ENCODE measurements around the gene NPTX1. TPM values are rescaled to one million over a fixed set of nuclear protein-coding genes. Genes with fewer than 3 reads are reported as not detected.

NPTX1 gene
- total RNA-seq, 6 donors from 2014 or later = 0.39 to 11.5 (median 2.5) TPM

GRCh38 chr17:80497726-80498241 lies 21.4 kb upstream of the NPTX1 start:
- ATAC-seq (ENCODE audit: low FRiP score in 2 of 2) (no peak), DNase-seq (no peak)
- Histone ChIP-seq H3K27me3 (no peaks in the 10 kb centered on the region), H3K4me1 (peaks cover 0 to 10% (median 6%) of the 10 kb centered on the region in 4 donors), H3K36me3 (no peaks in the 10 kb centered on the region), H3K27ac (no peak overlapping the region), H3K4me3 (no peak overlapping the region), H3K9me3 (no peaks in the 10 kb centered on the region)
- WGBS, 2 donors = 77 to 88% methylated on average over 8 to 10 of the region's 10 CpGs
- no peak for TF ChIP-seq POLR2A (IDR thresholded peaks at IDR 0.05)
- no peak for TF ChIP-seq EP300 (IDR thresholded peaks at IDR 0.05)
- TF ChIP-seq, protein P1, sequence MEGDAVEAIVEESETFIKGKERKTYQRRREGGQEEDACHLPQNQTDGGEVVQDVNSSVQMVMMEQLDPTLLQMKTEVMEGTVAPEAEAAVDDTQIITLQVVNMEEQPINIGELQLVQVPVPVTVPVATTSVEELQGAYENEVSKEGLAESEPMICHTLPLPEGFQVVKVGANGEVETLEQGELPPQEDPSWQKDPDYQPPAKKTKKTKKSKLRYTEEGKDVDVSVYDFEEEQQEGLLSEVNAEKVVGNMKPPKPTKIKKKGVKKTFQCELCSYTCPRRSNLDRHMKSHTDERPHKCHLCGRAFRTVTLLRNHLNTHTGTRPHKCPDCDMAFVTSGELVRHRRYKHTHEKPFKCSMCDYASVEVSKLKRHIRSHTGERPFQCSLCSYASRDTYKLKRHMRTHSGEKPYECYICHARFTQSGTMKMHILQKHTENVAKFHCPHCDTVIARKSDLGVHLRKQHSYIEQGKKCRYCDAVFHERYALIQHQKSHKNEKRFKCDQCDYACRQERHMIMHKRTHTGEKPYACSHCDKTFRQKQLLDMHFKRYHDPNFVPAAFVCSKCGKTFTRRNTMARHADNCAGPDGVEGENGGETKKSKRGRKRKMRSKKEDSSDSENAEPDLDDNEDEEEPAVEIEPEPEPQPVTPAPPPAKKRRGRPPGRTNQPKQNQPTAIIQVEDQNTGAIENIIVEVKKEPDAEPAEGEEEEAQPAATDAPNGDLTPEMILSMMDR (IDR thresholded peaks at IDR 0.05) = no peak
- no peak for TF ChIP-seq POLR2AphosphoS5 (IDR thresholded peaks at IDR 0.05)

DNA sequence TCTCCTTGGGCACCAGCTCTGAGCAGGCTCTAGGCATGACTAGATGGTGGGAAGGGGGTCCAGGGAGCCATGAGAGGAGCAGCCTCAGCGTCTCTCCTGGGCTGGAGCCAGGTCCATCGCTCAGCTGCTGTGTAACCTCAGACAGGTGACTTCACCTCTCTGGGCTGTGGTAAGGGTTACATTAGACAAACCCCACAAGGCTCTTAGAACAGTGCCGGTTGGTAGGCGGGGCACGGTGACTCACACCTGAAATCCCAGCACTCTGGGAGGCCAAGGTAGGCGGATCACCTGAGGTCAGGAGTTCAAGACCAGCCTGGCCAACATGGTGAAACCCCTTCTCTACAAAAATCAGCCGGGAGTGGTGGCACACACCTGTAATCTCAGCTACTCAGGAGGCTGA lies 18.1 kb upstream of the NPTX1 start:
- H3K9me3 ChIP-seq = no peaks in the 10 kb centered on the region
- DNase-seq (no peak), ATAC-seq (ENCODE audit: low FRiP score in 2 of 2) (peak in 1 of 2 donors; percentile 4)
- H3K4me1 ChIP-seq = peaks cover 0 to 10% (median 6%) of the 10 kb centered on the region in 4 donors
- H3K36me3 ChIP-seq = no peaks in the 10 kb centered on the region
- H3K27me3 ChIP-seq = no peaks in the 10 kb centered on the region
- H3K27ac ChIP-seq = no peak overlapping the region
- 78 to 82% methylated on average over 4 to 7 of the region's 7 CpGs for WGBS, 2 donors
- TF ChIP-seq, protein P1 (IDR thresholded peaks at IDR 0.05) = no peak
- TF ChIP-seq POLR2AphosphoS5 (IDR thresholded peaks at IDR 0.05) (no peak), EP300 (IDR thresholded peaks at IDR 0.05) (no peak), POLR2A (IDR thresholded peaks at IDR 0.05) (no peak)
- no peak overlapping the region for H3K4me3 ChIP-seq

DNA sequence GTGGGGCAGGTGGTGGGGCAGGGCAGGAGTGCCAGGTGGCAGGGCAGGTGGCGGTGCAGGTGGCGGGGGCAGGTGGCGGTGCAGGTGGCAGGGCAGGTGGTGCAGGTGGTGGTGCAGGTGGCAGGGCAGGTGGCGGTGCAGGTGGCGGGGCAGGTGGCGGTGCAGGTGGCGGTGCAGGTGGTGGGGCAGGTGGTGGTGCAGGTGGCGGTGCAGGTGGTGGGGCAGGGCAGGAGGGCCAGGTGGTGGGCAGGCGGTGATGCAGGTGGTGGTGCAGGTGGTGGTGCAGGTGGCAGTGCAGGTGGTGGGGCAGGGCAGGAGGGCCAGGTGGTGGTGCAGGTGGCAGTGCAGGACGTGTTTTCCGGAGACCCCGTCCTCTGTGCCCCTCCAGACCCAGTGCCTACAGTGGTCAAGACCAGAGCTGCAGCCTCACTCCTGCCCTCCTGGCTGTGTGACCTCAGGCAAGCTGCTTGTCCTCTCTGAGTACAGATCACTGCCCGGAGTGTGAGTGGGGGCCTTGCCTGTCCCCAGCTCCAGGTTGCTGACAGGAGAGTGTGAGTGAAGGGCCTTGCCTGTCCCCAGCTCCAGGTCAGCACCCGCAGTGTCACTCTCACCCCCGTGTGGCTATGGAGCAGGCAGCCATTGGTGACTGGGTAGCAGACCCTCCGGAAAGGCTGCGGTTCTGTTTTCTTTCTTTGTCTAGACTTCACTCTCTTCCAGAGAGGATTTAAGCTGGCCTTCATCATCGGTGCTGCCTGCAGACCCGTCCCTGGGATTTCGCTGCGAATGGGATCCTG lies 16.1 kb upstream of the NPTX1 start:
- H3K4me3 ChIP-seq = no peak overlapping the region
- TF ChIP-seq, protein P1 (IDR thresholded peaks at IDR 0.05) = no peak
- TF ChIP-seq POLR2AphosphoS5 (IDR thresholded peaks at IDR 0.05) (no peak), POLR2A (IDR thresholded peaks at IDR 0.05) (no peak), EP300 (IDR thresholded peaks at IDR 0.05) (no peak)
- WGBS, 2 donors = 77 to 80% methylated on average over 13 to 21 of the region's 21 CpGs
- no peaks in the 10 kb centered on the region for H3K27me3 ChIP-seq
- peaks cover 0 to 7% (median 3%) of the 10 kb centered on the region in 4 donors for H3K4me1 ChIP-seq
- no peak overlapping the region for H3K27ac ChIP-seq
- ATAC-seq (ENCODE audit: low FRiP score in 2 of 2) (no peak), DNase-seq (peak in 1 of 2 donors; percentile 69)
- H3K36me3 ChIP-seq = no peaks in the 10 kb centered on the region
- H3K9me3 ChIP-seq = peaks cover 0 to 2% (median under 1%) of the 10 kb centered on the region in 4 donors

DNA sequence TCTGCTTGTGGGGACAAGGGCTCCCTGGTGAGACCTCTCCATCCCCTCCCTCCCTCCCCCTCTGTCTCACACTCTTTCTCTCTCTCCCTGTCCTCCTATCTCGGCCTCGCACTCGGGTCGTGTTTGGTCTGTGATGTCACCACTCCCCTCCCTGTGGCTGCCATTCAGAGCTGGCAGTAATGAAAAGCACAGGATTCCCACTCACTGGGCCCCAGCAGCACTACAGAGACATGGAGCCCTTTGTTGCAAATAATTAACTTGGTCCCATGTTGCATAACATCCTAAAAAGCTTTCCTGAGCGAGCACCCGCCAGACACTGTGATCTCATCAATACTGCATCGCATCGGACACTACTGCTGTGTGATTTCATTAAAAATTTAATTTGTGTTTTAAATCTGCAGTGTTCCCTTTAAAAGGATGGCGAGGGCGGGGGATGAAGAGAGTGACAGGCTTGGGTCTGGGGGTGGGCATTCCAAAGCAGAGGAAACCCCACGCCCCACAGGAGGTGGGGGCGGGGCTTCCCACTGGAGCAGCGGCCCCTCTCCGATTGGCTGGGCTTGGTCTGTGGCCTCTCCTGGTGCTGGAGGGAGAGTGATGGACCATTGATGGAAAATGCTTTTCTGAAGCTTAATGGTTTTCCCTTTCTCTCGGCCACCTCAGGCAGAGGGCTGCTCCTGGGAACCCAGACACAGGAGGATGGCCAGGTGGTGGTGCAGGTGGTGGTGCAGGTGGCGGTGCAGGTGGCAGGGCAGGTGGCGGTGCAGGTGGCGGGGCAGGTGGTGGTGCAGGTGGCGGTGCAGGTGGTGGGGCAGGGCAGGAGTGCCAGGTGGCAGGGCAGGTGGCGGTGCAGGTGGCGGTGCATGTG lies 15.3 kb upstream of the NPTX1 start:
- Histone ChIP-seq H3K27me3 (peaks cover 0 to 7% (median 0%) of the 10 kb centered on the region in 4 donors), H3K36me3 (no peaks in the 10 kb centered on the region), H3K4me1 (peaks cover 0 to 7% (median 3%) of the 10 kb centered on the region in 4 donors), H3K27ac (no peak overlapping the region), H3K4me3 (no peak overlapping the region), H3K9me3 (peaks cover 0 to 10% (median 5%) of the 10 kb centered on the region in 4 donors)
- TF ChIP-seq POLR2AphosphoS5 (IDR thresholded peaks at IDR 0.05) (no peak), EP300 (IDR thresholded peaks at IDR 0.05) (no peak), POLR2A (IDR thresholded peaks at IDR 0.05) (no peak)
- TF ChIP-seq, protein P1 (IDR thresholded peaks at IDR 0.05) = no peak
- no peak for ATAC-seq (ENCODE audit: low FRiP score in 2 of 2)
- 30 to 39% methylated on average over 17 to 21 of the region's 21 CpGs for WGBS, 2 donors
- DNase-seq = peak in 1 of 2 donors; percentile 60
